ENCODE measurements around the gene CCDC106.
A peak's percentile ranks its signal among the peaks of the same experiment; 100 is the strongest.

CCDC106 gene

GRCh38 chr19:55654868-55655647 is 7.0 kb downstream of the CCDC106 start, which contains the start of gene U2AF2:
TSS of gene U2AF2 (plus strand) at chr19:55655035. CDS start at chr19:55655105, 70 bp downstream.
- no peaks in the 10 kb centered on the region for H3K9me3 ChIP-seq
- no peaks in the 10 kb centered on the region for H3K27me3 ChIP-seq
- intact Hi-C loops (cut with DNase I; ENCODE audit: low total_unique reads) = no loop called here
- peak in 1 of 2 experiments; percentile 10 for TF ChIP-seq CTCF (IDR thresholded peaks at IDR 0.05)
- peaks cover 0 to 30% (median 10%) of the 10 kb centered on the region in 3 donors for H3K36me3 ChIP-seq
- H3K4me3 ChIP-seq = peak within 1 kb of the TSS; percentile 73 to 96
- peak; percentile 93 to 97 for DNase-seq
- H3K27ac ChIP-seq = peak within 1 kb of the TSS; percentile 93 to 99
- H3K4me1 ChIP-seq = peaks cover 0 to 53% (median 53%) of the 10 kb centered on the region in 4 donors

- DNase-seq = no peak
- H3K4me3 ChIP-seq = peak overlapping the region; percentile 73 to 96
- H3K4me1 ChIP-seq = peaks cover 0 to 55% (median 55%) of the 10 kb centered on the region in 4 donors
- H3K27me3 ChIP-seq = no peaks in the 10 kb centered on the region
- H3K27ac ChIP-seq = peak overlapping the region; percentile 93 to 99
- no peaks in the 10 kb centered on the region for H3K9me3 ChIP-seq
- no peak for TF ChIP-seq CTCF (IDR thresholded peaks at IDR 0.05)
- intact Hi-C loops (cut with DNase I; ENCODE audit: low total_unique reads) = no loop called here
- H3K36me3 ChIP-seq = peaks cover 1 to 36% (median 16%) of the 10 kb centered on the region in 3 donors
These were observed 7.6 kb downstream of the CCDC106 start for GRCh38 chr19:55655648-55656040.

GRCh38 chr19:55656552-55656951 is 8.5 kb downstream of the CCDC106 start:
- intact Hi-C loops (cut with DNase I; ENCODE audit: low total_unique reads) = no loop called here
- H3K9me3 ChIP-seq = no peaks in the 10 kb centered on the region
- peaks cover 0 to 55% (median 55%) of the 10 kb centered on the region in 4 donors for H3K4me1 ChIP-seq
- no peak overlapping the region for H3K27ac ChIP-seq
- no peak for DNase-seq
- no peaks in the 10 kb centered on the region for H3K27me3 ChIP-seq
- H3K4me3 ChIP-seq = peak overlapping the region; percentile 73 to 96
- no peak for TF ChIP-seq CTCF (IDR thresholded peaks at IDR 0.05)
- H3K36me3 ChIP-seq = peaks cover 10 to 40% (median 25%) of the 10 kb centered on the region in 3 donors

- intact Hi-C loops (cut with DNase I; ENCODE audit: low total_unique reads) = no loop called here
- H3K4me1 ChIP-seq = peaks cover 0 to 55% (median 55%) of the 10 kb centered on the region in 4 donors
- no peak for DNase-seq
- peaks cover 16 to 46% (median 31%) of the 10 kb centered on the region in 3 donors for H3K36me3 ChIP-seq
- H3K27ac ChIP-seq = no peak overlapping the region
- H3K9me3 ChIP-seq = no peaks in the 10 kb centered on the region
- no peaks in the 10 kb centered on the region for H3K27me3 ChIP-seq
- H3K4me3 ChIP-seq = peak overlapping the region; percentile 73 to 96
- TF ChIP-seq CTCF (IDR thresholded peaks at IDR 0.05) = no peak
These were observed 9.2 kb downstream of the CCDC106 start for GRCh38 chr19:55656988-55657747.

- no peak for DNase-seq
- Histone ChIP-seq H3K27me3 (no peaks in the 10 kb centered on the region), H3K9me3 (no peaks in the 10 kb centered on the region), H3K36me3 (peaks cover 34 to 56% (median 49%) of the 10 kb centered on the region in 3 donors), H3K4me3 (no peak overlapping the region), H3K4me1 (peaks cover 0 to 48% (median 47%) of the 10 kb centered on the region in 4 donors), H3K27ac (no peak overlapping the region)
- TF ChIP-seq CTCF (IDR thresholded peaks at IDR 0.05) = no peak
- intact Hi-C loops (cut with DNase I; ENCODE audit: low total_unique reads) = no loop called here
These were observed 10.9 kb downstream of the CCDC106 start for GRCh38 chr19:55658846-55659459.
